T-helper 2 cell treated with Interferon-gamma antibody and Interleukin-4, amounts not matched to agents 5 μg/mL and 100 μg/mL, for 36 hours (primary cell): ENCODE data around the gene PALLD.
A peak's percentile ranks its signal among the peaks of the same experiment; 100 is the strongest.

Experiments used
- DNase-seq: peaks from one replicate; pipeline ENCODE4 v3.0.0; 2021; ENCODE audit warnings: low spot score
- H3K27ac Mint-ChIP-seq: one replicate; pipeline ENCODE4 v1.8.0; 2021; ENCODE audit warnings: mild to moderate bottlenecking, mixed read lengths
- H3K27me3 Mint-ChIP-seq: one replicate; pipeline ENCODE4 v1.8.0; 2021; ENCODE audit warnings: low read depth, mixed read lengths
- H3K36me3 Mint-ChIP-seq: one replicate; pipeline ENCODE4 v1.8.0; 2021; ENCODE audit warnings: low read depth, mixed read lengths
- H3K4me1 Mint-ChIP-seq: one replicate; pipeline ENCODE4 v1.8.0; 2021; ENCODE audit warnings: low read depth, mixed read lengths
- H3K4me3 Mint-ChIP-seq: one replicate; pipeline ENCODE4 v1.8.0; 2022; ENCODE audit warnings: mild to moderate bottlenecking, moderate library complexity, mixed read lengths
- H3K9me3 Mint-ChIP-seq: one replicate; pipeline ENCODE4 v1.8.0; 2021; ENCODE audit warnings: mixed read lengths

Gene PALLD

DNA sequence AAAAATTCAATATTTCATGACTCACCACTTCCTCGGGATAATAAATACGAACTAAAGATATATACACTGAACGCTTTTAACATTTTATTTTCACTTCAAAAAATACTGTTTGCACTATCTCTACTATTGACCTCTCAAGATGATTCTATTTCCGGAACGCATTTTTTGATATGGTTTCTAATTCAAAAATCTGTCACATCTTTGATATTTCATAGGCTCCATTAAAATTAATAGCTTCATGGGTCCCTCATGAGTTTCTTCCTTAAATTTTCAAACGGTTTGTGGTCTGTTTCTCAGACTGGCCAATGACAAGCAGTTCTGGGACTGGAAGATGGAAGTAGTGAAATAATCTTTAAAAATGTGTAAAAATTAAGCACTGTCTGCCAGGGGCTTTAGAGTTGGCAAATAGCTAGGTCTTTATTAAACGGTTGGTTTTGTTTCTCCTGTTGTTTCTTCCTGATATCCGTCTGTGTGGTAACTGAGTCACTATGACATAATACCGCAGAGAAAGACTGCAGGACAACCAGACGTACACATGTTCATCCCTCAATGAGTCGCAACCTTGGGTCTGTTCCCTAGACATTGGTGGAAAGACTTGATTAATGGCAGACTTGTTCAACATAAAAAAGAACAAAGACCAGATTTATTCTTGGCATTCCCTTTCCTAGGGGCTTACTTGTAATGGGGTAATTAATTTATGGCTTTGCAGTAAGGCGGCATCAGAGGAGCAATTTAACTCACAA, 133.8 kb downstream of the PALLD start:
- Mint-ChIP-seq H3K4me3 (no peak overlapping the region), H3K4me1 (peaks cover 7% of the 10 kb centered on the region), H3K27me3 (peaks cover 70% of the 10 kb centered on the region), H3K36me3 (no peaks in the 10 kb centered on the region), H3K27ac (no peak overlapping the region), H3K9me3 (no peaks in the 10 kb centered on the region)
- DNase-seq: no peak

DNA sequence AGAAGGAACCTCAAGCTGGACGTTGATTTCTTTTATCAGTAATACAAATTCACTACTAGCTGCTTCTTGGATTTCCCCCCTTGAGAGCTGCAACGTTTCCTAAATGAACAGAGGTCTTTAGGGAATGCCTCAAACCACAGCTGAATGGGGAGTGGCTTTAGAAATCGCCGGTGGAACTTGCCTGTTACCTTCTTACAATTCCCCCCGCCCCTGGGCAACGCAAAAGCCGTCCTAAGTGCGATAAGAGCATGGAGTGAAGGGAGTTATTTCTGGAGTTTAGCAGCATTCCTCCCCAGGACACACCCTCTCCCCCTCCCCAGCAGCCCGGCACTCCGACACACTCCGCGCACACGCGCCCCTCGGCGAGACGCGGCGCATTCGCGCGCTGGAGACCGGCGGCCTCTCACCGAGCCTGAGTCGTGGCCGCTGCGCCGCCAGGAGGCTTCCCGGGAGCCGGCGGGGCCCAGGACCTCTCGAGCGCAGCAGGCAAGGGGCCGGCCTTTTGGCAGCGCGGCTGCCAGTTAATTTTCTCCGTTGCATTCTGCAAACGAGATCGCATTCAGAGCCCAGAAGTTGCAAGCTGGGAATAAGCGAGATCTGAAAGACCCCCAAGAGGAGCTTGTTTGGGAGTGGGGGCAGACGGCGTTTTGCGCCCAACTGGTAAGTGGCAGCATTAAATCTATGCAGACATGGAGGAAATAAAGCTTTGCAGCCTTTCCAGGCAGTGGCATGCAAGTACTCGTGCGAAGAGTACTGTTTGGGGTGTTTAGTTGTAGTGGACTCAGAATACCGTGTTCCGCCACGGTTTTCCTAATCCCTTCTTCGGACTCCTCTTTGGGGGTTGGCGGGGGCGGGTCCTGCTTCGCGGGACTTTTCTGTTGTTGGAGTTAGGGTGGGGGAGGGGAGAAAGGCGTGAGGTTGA, 134.7 kb downstream of the PALLD start:
- Mint-ChIP-seq H3K9me3 (no peaks in the 10 kb centered on the region), H3K4me3 (peak overlapping the region; percentile 37), H3K27me3 (peaks cover 77% of the 10 kb centered on the region), H3K27ac (no peak overlapping the region), H3K36me3 (no peaks in the 10 kb centered on the region), H3K4me1 (peaks cover 7% of the 10 kb centered on the region)
- DNase-seq: peak; percentile 5

DNA sequence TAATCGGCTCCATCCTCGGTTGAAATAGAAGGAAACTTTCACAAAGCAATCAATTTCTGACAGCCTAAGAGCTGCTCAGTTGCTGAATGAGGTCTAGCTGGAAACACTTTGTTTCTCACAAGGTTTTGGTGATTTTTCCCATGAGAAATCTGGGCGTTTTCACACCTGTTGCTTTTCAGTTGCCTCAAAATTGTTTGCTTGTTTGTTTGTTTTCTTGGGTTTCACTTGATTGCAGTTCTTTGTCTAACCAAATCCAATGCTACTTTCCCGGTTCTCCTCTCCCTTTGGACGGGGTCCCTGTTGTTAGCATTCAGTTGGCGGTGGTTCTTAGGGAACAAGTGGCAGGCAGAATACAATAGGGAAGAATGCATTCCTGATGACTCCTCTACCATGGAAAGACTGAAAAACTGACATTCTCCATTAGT, 135.5 kb downstream of the PALLD start:
- no peaks in the 10 kb centered on the region for H3K36me3 Mint-ChIP-seq
- H3K4me3 Mint-ChIP-seq: peak overlapping the region; percentile 37
- H3K27ac Mint-ChIP-seq: no peak overlapping the region
- H3K4me1 Mint-ChIP-seq: peaks cover 7% of the 10 kb centered on the region
- no peak for DNase-seq
- H3K27me3 Mint-ChIP-seq: peaks cover 80% of the 10 kb centered on the region
- no peaks in the 10 kb centered on the region for H3K9me3 Mint-ChIP-seq

DNA sequence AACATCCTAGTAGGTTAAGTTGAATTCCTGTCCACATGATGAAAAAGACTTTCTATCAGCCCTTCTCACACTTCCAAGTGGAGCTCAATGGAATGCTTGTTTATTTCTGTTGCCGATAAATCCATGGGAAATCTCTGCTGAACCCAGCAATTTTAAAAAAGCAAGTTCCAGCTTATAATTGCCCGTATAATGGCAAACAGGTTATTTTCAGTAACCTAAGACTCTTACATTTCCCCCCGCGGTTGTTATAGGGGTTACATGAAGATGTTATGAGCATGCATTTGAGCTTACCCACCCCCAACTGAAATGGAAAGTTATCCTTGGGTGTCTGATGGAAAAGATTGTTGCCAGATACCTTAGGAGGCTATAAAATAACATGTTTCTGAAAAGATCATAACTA, 136.2 kb downstream of the PALLD start:
- H3K4me1 Mint-ChIP-seq: peaks cover 7% of the 10 kb centered on the region
- no peak overlapping the region for H3K27ac Mint-ChIP-seq
- H3K9me3 Mint-ChIP-seq: no peaks in the 10 kb centered on the region
- no peak overlapping the region for H3K4me3 Mint-ChIP-seq
- no peaks in the 10 kb centered on the region for H3K36me3 Mint-ChIP-seq
- peaks cover 80% of the 10 kb centered on the region for H3K27me3 Mint-ChIP-seq
- DNase-seq: no peak

DNA sequence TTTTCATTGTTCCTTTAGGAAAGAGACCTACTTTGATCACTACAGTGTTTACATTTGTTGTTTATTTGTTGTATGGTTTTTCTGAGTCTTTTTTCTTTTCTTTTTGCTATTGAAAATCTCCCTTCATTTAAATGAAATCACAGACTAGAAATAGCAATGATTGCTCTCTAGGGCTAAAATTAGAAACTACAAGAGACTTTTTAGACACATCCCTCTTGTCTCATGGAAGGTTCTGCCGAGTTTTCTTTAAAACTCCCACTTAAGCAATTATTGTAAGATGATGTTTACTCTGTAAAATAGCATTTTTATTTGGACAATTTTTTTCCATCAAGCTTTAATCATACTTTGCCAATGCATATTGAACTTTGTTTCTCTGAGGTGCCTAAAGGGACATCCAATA, 136.6 kb downstream of the PALLD start:
- no peaks in the 10 kb centered on the region for H3K9me3 Mint-ChIP-seq
- no peak overlapping the region for H3K4me3 Mint-ChIP-seq
- peaks cover 7% of the 10 kb centered on the region for H3K4me1 Mint-ChIP-seq
- no peak for DNase-seq
- peaks cover 76% of the 10 kb centered on the region for H3K27me3 Mint-ChIP-seq
- H3K36me3 Mint-ChIP-seq: no peaks in the 10 kb centered on the region
- no peak overlapping the region for H3K27ac Mint-ChIP-seq

DNA sequence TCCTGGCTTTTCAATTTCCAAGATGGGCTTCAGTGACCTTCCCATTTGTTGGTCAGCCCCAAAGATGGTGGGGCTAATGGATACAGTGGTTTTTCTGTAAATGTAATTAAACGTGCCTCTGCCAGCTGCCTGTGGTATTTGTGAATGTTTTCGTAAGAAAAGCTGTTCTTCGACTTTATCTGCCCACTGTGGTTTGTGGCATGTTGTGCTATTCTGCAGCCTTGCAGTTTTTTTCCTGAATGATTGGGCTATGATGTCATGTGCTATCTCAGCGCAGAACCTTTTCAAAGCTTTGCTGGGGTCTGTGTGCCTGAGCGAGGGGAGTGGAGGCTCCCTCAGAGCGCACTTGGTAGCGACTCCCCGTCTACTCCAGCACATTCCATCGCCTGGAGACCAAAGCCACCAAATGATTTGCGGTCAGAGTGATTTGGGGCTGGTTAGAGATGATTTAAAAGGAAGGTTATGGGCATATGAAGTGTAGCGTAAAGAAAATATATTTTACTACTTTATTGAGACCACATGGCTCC, 137.5 kb downstream of the PALLD start:
- Mint-ChIP-seq H3K36me3 (no peaks in the 10 kb centered on the region), H3K4me3 (no peak overlapping the region), H3K27me3 (peaks cover 68% of the 10 kb centered on the region), H3K9me3 (no peaks in the 10 kb centered on the region), H3K27ac (no peak overlapping the region), H3K4me1 (peaks cover 7% of the 10 kb centered on the region)
- DNase-seq: peak; percentile 16

DNA sequence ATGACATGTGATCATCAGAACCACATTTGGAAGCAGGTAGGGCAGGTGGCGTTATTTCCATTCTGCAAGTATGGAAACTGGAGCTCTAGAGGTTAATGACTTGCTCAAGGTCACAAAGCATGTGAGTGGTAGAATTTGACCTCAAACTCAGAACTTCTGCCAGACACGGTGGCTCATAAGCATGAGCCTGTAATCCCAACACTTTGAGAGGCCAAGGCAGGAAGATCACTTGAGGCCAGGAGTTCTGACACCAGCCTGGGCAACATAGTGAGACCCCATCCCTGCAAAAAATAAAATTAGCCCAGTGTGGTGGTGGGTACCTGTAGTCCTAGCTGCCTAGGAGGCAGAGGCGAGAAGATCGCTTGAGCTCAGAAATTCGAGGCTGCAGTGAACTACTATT, 139.2 kb downstream of the PALLD start:
- DNase-seq: no peak
- H3K9me3 Mint-ChIP-seq: no peaks in the 10 kb centered on the region
- H3K27ac Mint-ChIP-seq: no peak overlapping the region
- no peaks in the 10 kb centered on the region for H3K36me3 Mint-ChIP-seq
- H3K4me3 Mint-ChIP-seq: no peak overlapping the region
- peaks cover 51% of the 10 kb centered on the region for H3K27me3 Mint-ChIP-seq
- peaks cover 7% of the 10 kb centered on the region for H3K4me1 Mint-ChIP-seq

DNA sequence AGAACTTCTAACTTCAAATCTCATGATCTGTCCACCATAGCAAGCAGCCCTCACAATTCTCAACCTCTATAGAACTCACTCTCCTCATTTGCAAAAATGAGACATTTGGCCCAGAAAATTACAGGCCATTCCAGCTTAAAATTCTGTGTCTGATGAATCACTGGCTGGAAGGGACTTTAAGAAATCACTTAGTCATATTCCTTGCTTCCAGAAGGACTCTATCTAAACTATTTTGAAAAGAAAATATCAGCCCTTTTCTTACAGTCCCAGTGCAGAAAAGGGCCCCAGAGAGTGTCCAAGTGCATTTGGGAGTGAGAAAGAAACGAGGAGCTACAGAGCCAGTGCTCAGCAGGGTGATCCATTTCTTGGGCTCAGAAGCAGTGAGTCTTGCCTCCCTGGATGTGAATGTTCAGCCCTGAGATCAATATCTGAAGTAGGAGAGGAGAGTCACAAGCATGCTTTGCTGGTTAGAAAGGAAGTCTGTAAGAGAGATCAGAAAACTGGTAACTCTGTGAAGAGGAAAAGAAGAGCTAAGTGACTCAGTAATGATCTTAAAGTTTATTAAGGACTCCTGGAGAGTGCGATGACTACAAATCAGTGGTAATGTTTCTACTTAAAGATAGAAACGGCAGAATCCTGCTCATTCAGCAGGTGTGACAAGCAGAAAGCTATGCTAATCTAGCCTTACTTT, 139.8 kb downstream of the PALLD start:
- H3K27me3 Mint-ChIP-seq: peaks cover 49% of the 10 kb centered on the region
- H3K4me3 Mint-ChIP-seq: no peak overlapping the region
- H3K36me3 Mint-ChIP-seq: no peaks in the 10 kb centered on the region
- H3K4me1 Mint-ChIP-seq: peaks cover 7% of the 10 kb centered on the region
- H3K9me3 Mint-ChIP-seq: no peaks in the 10 kb centered on the region
- no peak overlapping the region for H3K27ac Mint-ChIP-seq
- DNase-seq: no peak

DNA sequence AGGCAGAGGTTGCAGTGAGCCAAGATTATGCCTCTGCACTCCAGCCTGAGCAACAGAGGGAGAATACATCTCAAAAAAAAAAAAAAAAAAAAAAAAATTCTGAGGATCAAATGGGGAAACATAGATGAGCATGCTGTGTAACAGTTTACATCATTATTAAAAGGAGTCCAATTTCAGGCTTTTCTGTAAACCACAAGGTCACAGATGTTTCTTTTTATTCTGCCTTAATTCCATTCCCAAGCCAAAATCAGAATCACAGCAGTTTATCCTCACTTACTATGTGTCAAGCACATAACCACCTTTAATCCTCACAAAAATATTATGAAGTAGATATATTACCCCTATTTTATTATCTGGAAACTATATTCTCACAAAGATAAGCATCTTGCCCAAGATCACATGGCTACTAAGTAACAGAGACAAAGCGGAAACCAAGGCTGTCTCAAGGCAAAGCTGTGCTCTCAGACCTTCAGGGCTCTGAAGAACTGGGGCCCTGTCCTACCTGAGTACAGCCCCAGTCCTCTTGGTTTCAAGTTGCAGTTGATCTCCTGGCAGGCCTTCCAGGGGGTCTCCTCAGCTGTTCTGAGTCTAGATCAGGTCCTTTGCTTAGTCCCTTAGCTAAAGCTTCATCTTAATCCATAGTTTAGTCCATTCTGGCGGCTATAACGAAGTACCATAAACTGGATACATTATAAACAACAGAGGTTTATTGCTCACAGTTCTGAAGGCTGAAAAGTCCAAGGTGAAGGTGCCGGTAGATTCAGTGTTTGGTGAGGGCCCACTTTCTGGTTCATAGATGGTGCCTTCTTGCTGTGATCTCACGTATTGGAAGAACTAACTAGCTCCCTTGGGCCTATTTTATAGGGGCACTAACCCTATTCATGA, 141.3 kb downstream of the PALLD start:
- H3K4me1 Mint-ChIP-seq: peaks cover 7% of the 10 kb centered on the region
- H3K27ac Mint-ChIP-seq: no peak overlapping the region
- peaks cover 34% of the 10 kb centered on the region for H3K27me3 Mint-ChIP-seq
- no peaks in the 10 kb centered on the region for H3K9me3 Mint-ChIP-seq
- H3K4me3 Mint-ChIP-seq: no peak overlapping the region
- no peak for DNase-seq
- H3K36me3 Mint-ChIP-seq: no peaks in the 10 kb centered on the region

DNA sequence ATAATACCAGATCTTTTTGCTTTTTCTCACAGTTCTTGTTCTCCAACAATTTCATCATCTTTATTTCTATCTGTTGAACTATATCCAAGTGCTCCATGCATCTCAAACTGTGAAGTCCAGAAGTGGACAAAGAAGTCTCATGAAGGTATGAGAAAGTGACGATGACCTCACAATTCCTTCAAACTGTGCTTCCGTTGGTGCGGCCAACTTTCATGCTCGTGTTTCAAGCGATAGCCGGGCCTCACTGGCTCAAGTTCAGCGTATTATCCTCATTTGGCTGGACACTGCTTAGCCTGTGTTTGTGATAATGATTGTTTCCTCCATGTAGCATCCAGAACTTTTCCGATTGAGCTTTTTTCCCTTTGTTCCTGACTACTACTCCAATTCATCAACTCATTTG, 143.1 kb downstream of the PALLD start:
- Mint-ChIP-seq H3K9me3 (no peaks in the 10 kb centered on the region), H3K27ac (no peak overlapping the region), H3K4me1 (no peaks in the 10 kb centered on the region), H3K4me3 (no peak overlapping the region), H3K36me3 (no peaks in the 10 kb centered on the region), H3K27me3 (peaks cover 22% of the 10 kb centered on the region)
- DNase-seq: no peak

DNA sequence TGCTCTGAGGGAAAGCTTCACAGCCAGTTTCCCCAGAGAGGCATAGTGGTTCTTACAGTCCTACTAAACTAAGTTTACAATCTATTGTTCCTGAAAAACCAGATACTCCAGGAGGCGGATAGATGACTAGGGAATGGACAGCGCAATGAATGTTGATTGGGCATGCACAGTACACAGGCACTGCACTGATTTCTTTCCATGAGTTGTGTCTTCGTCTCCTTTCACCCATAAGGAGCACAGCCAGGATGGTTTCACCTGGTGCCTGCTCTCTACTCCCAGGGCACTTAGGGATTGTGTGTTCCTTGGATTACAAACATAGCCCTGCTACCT, 144.9 kb downstream of the PALLD start:
- no peak overlapping the region for H3K4me3 Mint-ChIP-seq
- no peak for DNase-seq
- no peak overlapping the region for H3K27ac Mint-ChIP-seq
- H3K4me1 Mint-ChIP-seq: no peaks in the 10 kb centered on the region
- no peaks in the 10 kb centered on the region for H3K9me3 Mint-ChIP-seq
- peaks cover 5% of the 10 kb centered on the region for H3K27me3 Mint-ChIP-seq
- H3K36me3 Mint-ChIP-seq: no peaks in the 10 kb centered on the region

DNA sequence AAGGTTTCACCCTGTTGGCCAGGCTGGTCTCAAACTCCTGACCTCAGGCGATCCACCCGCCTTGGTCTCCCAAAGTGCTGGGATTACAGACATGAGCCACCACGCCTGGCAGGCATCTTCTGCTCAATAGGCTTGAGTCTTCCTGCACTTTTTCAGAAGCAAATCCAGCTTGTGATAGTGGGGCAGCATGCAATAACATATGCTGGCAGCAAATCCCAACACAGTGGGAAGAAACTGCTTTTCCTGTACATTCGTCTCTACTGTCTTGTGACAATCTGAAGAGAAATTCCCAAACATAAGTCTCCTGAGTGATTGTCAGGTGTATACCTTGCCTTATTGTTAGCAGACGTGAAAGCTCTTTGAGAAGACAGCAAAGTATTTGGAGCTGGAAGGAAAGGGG, 145.7 kb downstream of the PALLD start:
- H3K4me3 Mint-ChIP-seq: no peak overlapping the region
- no peak overlapping the region for H3K27ac Mint-ChIP-seq
- H3K36me3 Mint-ChIP-seq: no peaks in the 10 kb centered on the region
- H3K27me3 Mint-ChIP-seq: peaks cover 4% of the 10 kb centered on the region
- DNase-seq: no peak
- no peaks in the 10 kb centered on the region for H3K4me1 Mint-ChIP-seq
- H3K9me3 Mint-ChIP-seq: no peaks in the 10 kb centered on the region

DNA sequence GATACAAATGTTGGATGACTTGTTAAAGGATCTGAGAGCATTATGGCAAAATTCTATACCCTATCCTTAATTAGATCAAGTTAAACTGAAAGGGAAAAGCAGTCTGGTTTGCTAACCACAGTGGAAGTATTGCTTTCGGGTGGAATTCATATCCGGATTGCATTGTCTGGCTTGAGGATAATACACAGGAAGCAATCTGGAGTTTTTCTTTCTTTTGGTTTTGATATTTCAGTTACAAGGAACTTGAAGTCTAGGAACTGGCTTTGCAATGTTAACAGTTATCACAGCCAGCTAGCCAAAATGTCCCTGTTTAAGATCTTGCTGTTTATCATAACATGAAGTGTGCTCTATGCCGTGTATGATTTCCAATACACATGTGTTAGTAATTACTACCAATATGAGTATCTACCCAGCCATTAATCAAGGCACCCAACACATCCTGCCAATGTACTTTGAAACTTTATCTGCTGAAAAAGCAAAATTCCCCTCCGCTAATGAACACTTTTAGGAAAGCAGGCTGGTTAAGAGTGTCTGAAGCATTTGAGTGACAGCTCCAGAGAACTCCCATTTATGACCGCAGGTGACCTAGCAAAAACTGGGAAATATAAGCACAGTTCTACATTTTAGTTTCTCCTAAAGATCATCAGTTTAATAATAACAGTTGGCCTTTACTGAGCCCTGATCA, 146.4 kb downstream of the PALLD start:
- Mint-ChIP-seq H3K27me3 (peaks cover 4% of the 10 kb centered on the region), H3K9me3 (no peaks in the 10 kb centered on the region), H3K27ac (no peak overlapping the region), H3K4me3 (no peak overlapping the region), H3K4me1 (no peaks in the 10 kb centered on the region), H3K36me3 (no peaks in the 10 kb centered on the region)
- no peak for DNase-seq
